Stimulated activated CD4-positive, alpha-beta T cell treated with anti-CD3 and anti-CD28 coated beads, Interleukin-1b, Interleukin-23, amount 100 ng/mL, for 4 hours (primary cell): ENCODE data around the gene ABL2.
"Not testable (repeated sequence)": the region's sequence is repeated elsewhere in the genome, so short reads cannot be mapped to it uniquely, and the experiment has no call there.

ENCODE experiments used
- DNase-seq, 2 donors: peaks; one replicate each; pipeline ENCODE4 v3.0.0-alpha.2; 2020; ENCODE audit warnings: low read depth in 2 of 2

ABL2 gene

DNA sequence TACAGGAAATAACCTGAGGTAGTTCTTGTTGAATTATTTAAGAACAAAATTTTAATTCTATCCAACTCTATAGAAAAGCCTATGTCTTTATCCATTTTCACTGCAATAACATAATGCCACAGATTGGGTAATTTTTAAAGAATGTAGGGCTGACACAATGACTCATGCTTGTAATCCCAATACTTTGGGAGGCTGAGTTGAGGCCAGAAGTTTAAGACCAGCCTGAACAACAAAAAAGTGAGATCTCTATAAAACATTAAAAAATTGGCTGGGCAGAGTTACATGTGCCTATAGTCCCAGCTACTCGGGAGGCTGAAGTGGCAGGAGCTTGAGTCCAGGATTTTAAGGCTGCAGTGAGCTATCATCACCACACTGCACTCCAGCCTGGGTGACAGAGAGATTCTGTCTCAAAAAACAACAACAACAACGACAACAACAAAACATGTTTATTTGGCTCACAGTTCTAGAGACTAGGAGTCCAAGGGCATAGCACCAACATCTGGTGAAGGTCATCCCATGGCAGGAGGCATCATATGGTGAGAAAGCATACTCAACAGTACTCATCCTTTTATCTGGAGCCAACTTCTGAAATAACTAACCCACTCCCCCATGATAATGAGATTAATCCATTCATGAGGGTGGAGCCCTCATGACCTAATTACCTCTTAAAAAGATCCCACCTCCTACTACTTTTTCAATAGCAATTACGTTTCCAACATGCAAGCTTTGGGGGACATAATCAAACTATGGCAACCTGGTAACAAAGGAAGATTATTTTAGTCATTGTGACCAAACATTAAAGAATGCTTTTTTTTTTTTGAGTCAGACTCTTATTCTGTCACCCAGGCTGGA lies 59.6 kb downstream of the ABL2 start:
- no peak for DNase-seq

DNA sequence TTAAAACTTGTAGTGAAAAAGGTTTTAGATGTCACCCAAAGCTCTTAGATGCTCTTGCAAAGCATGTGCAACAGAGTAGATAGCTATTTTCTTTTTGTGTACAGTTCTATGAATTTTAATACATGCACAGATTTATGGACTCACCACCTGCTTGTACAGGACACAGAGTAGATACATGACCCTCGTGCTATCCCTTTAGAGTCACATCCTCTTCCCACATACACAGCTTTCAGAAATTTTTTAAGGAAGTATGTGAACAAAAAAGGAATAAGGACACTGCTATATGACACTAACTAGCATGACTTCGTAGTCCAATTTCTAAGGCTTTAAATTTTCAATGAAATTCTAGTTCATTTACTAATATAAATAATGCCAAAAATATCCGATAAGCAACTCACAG lies 60.9 kb downstream of the ABL2 start:
- no peak for DNase-seq

DNA sequence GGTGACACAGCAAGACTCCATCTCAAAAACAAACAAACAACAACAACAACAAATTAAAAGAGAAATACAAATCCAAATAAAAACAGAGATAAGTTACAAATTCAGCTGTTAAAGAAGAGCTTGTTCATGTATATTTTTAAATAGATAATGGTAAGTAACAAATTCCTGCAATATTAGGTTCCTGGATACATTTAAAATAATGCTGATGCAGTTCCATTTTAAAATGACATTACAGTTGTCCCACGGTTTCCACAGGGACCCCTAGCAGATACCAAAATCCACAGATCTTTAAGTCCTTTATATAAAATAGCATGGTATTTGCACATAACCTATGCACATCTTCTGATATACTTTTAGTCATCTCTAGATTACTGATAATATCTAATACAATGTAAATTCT lies 61.5 kb downstream of the ABL2 start:
- no peak for DNase-seq

DNA sequence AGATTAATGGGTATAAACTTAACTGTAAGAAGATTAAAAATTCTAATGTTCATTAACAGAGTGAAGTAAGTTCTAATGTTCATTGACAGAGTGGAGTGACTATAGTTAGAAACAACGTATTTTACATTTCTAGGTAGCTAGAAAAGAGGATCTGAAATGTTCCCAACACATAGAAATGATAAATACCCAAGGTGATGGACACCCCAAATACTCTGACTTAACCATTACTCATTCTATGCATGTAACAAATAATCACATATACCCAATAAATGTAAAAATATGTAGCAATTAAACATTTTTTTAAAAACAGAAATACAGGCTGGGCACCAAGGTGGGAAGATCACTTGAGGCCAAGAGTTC lies 62.1 kb downstream of the ABL2 start:
- no peak for DNase-seq

DNA sequence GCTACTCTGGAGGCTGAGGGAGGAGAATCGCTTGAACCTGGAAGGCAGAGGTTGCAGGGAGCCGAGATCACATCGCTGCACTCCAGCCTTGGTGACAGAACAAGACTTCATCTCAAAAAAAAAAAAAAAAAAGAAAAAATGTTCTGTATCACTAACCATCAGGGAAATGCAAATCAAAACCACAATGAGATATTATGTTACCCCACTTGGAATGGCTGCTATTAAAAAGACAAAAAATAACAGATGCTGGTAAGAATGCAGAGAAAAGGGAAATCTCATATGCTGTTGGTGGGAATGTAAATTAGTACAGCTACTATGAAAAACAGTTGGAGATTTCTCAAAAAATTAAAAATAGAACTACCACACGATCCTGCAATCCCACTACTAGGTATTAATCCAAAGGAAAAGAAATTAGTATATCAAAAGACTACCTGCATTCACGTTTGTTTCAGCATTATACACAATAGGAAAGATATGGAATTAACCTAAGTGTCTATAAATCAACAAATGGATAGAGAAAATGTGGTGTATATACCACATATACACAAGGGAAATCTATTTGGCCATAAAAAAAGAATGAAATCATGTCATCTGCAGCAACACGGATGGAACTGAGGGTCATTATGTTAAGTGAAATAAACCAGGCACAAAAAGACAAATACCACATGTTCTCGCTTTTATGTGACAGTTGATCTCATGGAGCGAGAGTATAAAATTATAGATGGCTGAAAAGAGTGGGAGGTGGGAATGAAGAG lies 62.6 kb downstream of the ABL2 start:
- no peak for DNase-seq

DNA sequence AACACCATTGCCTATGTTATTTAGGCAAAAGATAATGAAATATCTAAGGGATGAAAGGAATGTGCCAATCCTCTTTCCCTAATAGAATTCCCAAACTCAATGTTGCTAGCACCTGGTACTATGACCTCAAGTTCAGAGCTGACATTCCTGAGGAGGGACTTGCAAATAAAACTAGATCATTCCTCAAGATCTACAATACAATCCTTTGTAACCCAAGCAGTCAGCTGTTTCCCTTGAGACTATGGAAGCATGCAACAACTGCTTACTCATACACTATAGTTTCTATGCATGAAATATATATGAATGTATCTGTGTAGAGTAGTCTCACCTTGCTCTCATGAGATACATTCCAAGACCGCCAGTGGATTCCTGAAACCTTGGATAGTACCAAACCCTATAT lies 65.0 kb downstream of the ABL2 start:
- DNase-seq = no peak

DNA sequence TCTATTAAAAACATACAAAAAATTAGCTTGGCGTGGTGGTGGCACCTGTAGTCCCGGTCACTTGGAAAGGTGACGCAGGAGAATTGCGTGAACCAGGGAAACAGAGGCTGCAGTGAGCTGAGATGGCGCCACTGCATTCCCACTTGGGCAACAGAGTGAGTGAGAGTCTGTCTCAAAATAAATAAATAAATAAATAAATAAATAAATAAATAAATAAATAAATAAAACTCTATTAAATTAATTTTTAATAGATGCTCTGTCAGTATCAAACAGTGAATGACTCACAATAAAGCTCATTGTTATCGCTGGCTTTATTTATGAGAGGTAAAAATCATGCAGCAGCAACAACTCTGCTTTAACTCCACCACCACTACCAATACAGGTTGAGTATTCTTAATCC lies 72.8 kb downstream of the ABL2 start:
- no peak for DNase-seq

DNA sequence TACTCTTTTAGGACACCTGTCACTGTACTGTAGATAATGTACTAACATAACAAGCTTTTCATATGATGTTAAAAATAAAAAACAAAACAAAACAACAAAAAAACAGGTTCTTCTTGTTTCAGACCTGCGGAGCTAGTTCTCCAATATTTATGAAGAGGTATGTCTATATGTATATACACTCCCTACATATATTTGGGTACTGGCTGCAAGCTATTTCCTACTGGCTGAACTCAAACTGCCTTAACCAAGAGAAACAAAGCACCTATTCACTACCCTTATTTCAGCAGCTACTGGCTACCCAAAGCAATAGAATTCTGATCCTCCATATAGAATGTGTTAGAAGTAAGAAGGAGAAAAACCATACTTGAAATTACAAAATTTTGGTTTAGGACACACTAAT lies 73.5 kb downstream of the ABL2 start:
- DNase-seq = no peak

DNA sequence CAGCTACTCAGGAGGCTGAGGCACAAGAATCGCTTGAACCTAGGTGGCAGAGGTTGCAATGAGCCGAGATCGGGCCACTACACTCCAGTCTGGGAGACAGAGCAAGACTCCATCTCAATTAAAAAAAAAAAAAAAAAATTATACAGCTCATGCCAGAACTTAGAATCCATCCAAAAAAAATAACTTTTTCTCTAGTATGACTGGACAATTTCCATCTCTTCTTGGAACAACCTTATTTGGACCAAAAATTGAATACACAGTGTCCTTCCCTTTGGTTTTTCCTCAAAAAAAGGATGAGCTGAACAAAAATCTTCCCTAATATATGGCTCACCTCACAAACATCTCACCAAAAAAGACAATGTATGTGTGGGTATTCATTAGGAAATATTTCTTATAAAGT lies 73.9 kb downstream of the ABL2 start:
- no peak for DNase-seq

DNA sequence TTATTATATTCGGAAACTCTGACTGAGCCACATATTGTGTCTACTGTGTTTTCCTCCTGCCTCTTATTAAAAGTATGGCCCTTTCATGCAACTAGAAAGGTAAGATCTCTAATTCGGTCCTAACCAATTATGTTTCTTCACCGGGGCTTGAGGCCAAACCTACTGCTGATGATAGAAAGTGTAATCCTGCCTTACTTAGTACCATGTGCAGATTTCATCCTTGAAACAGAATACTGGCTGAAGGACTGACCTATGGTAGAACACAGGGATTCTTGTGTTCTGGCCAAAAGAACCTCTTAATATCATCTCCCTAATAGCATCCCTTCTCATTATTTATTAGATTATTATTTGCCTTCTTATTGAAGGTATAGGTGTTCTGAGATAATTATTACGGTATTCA lies 75.0 kb downstream of the ABL2 start:
- DNase-seq = no peak

DNA sequence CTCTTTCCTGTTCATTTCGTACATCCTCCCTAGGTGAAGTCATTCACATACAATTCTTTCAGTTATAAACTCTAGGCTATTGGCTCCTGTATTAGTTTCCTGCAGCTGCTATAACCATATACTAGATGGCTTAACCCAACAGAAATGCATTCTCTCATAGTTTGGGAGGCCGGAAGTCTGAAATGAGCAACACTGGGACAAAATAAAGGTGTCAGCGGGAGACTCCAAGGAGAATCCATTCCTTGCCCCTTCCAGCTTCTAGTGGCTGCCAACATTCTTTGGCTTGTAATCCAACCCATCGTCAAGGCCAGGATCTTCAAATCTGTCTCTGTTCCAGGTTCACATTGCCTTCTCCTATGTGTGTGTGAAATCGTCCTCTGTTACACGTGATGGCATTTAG lies 76.3 kb downstream of the ABL2 start:
- no peak for DNase-seq

DNA sequence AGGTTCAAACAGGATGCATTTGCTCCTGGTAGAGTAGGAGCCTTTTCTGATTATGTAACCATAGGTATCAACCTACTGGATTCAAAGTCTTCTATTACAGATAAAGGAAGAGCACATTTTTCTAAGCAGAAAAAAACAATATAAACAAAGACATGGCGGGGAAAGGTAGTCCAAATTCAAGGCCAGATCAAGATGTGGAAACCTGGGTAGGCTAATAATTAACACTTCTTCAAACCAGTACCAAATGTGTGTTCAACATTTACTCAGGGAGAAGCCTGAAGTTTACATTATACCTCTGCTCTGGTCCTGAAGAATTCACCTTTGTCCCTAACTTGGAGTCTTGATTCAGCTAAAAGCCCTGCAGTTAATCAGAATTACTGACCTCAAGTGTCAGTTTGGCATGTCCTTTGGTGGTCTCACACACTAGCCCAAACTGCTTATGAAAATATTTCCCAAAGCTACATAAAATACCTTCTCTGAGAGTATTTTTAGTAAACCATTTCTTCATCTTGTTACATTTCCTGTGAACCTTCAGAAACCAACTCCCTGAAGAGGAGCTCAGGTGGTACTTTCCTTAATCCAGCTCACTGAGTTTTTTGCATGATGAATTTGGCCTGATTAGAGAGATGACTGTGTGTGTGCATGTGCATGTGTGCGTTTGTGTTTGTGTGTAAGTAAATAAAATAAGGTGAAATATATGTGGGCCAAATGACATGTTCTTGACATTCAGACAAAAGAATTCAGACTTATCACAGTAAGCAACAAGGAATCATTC lies 77.4 kb downstream of the ABL2 start:
- DNase-seq = no peak

DNA sequence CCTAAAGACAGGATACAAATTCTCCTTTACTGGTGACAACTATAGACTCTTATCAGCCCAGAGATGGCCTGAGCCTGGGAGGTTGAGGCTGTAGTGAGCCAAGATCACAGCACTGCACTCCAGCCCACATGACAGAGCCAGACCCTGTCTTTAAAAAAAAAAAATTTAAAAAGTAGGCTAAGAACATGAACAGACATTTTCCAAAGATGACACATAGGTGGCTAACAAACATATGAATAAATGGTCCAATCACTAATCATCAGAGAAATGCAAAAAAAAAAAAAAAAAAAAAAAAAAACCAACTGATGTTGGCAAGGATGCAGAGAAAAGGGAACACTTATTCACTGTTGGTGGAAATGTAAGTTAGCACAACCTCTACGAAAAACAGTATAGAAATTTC lies 82.6 kb downstream of the ABL2 start:
- no peak for DNase-seq

DNA sequence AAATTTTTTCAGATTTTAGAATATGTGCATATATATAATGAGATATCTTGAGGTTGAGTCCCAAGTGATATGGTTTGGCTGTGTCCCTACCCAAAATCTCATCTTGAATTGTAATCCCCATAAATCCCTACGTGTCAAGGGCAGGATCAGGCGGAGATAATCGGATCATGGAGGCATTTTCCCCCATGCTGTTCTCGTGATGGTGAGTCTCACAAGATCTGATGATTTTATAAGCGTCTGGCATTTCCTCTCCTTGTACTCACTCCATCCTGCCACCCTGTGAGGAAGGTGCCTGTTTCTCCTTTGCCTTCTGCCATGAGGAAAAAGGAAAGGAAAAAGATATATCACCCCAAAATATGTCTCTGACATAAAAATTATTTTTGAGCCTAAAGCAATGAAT lies 83.0 kb downstream of the ABL2 start:
- no peak for DNase-seq

DNA sequence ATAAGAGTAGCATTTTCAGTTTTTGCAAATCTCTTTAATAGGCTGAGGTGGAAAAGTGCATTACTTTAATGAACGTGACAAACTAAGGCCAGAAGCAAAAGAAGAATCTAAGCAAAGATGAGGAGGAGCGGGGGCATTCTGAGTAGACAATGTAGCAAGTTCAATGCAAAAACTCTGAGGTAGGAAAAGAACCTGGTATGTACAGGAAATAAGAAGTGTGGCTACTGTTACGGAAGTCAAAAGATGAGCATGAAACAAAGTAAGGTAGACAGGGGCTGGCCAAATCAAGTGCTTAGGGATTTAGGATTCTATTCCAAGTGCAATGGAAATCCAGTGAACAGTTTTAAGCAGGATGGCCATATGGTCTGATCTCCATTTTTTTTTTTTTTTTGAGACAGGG lies 84.0 kb downstream of the ABL2 start:
- no peak for DNase-seq

DNA sequence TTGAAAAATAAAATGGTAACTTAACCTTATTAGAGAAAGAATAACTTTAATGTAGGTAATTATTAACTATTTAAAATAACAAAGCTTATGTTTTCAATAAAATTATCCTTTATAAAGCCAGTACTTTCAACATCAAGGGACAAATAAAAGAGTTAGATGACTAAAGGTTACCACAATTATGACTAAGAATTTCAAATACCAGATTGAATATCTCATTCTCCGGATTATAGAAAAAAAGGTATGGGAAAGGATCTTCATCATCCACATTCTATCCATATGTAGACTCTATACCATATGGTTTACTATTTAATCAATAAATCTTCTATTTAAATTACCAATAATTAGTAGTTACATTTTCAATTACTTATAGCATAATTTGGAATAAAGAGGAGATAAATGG lies 84.9 kb downstream of the ABL2 start:
- no peak for DNase-seq

DNA sequence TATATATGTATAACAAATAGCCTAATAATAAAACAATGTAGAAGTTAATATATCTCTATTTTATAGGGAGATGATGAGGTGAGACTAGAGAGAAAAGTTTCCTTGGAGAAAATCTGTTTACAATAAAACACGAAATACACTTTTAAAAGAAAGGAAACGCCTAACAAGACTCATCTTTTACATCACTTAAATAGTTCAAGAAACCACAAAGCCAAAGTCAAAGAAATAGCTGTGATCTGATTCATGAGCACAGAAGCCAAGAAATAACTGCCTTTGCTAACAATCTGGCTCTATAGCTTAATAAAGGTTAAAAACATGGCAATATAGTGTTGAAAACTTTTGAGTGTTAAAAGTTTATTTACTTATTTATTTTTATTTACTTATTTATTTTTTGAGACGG lies 86.2 kb downstream of the ABL2 start:
- no peak for DNase-seq

DNA sequence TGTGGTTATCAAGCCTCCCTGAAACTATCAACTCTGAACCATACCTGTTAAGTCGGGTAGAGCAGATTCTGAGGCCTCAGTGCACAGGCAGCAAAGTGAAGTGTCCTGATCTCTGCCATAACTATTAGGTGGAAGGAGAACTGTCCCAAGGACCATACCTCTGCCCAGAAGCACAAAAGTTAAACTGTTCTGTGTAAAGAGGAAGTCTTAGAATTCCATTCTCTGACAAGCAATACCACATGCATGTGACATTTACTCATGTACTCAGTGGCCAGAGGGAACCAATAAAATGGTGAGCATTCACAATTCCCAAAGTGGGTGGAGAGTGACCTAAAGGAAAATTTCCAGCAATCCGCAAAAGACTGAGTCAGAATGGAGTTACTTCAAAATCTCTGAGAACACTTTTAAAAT lies 86.6 kb downstream of the ABL2 start:
- DNase-seq = no peak

DNA sequence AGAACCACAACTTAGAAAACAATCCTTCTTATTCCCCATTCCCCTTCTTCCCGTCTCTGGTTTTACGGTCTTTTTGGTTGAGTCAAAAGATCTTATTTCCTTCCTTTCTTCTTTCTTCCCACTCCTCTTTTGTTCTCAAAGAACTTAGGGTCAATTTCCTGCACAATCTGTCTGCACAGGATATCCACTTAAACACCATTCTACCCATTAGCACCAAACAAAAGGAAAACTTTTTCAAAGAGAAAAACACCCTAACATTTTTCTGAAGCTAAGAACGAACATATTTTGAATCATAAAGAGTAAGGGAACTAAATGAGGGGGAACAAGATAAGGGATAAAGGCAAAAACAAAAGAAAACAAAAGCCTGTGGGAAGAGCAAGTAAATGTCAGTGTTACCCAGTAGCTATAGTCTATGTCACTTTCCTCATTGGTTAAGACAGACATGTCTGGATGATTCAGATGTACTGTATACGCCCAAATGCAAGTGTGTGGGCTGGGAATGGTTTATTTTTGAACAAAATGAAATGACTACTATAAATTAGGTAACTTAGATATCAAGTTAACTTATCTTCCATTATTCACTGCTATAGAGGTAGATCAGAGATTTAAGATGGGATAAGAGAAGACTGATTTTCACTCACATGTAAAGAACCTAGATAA lies 87.8 kb downstream of the ABL2 start:
- peak in 1 of 2 donors; percentile 30 for DNase-seq

DNA sequence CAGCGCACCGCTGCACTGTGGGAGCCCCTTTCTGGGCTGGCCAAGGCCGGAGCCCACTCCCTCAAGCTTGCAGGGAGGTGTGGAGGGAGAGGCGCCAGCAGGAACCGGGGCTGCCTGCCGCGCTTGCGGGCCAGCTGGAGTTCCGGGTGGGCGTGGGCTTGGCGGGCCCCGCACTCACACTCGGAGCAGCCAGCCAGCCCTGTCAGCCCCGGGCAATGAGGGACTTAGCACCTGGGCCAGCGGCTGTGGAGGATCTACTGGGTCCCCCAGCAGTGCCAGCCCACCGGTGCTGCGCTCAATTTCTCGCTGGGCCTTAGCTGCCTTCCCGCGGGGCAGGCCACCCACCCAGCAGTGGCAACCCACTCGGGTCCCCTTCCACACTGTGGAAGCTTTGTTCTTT lies 90.7 kb downstream of the ABL2 start:
- not testable (repeated sequence) for DNase-seq

DNA sequence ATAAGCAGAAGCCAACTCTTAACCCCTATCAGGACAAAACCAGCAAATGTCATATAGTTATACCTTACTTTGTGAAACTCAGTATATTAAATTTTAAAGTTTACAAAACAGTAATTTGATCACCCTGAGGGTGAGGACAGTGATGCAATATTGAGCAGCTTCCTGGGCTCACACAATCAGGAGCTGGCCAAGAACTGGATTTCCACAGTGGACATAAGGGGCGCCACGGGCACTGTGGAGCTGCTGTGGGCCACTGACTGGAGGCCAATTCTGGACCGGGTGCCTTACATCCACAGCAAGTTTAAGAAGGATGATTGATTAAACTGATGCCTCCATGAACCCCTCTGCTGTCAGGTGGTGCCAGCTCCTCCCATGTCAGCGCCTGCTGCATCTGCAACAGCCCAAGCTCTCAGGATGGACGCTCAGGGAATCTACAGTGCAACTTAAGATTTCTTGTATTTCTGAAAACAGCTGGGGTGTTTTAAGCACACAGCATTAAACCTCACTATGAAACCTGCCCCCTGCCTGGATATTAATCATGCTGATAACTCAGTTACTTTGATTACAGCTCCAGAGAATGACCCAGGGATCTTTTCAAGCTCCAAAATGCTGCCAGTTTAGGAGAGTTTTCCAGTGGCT lies 91.7 kb downstream of the ABL2 start:
- no peak for DNase-seq

DNA sequence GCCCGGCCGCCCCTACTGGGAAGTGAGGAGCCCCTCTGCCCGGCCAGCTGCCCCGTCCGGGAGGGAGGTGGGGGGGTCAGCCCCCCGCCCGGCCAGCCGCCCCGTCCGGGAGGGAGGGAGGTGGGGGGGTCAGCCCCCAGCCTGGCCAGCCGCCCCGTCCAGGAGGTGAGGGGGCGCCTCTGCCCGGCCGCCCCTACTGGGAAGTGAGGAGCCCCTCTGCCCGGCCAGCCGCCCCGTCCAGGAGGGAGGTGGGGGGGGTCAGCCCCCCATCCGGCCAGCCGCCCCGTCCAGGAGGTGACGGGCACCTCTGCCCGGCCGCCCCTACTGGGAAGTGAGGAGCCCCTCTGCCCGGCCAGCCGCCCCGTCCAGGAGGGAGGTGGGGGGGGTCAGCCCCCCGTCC lies 93.8 kb downstream of the ABL2 start:
- DNase-seq = not testable (repeated sequence)
